ENCODE results near the gene DNAJB2. TPM values are rescaled to one million over a fixed set of nuclear protein-coding genes. Genes with fewer than 3 reads are reported as not detected.

Gene DNAJB2
- total and polyA plus RNA-seq, 2 experiments from 2014 or later = 19.4 to 47.4 TPM

DNA sequence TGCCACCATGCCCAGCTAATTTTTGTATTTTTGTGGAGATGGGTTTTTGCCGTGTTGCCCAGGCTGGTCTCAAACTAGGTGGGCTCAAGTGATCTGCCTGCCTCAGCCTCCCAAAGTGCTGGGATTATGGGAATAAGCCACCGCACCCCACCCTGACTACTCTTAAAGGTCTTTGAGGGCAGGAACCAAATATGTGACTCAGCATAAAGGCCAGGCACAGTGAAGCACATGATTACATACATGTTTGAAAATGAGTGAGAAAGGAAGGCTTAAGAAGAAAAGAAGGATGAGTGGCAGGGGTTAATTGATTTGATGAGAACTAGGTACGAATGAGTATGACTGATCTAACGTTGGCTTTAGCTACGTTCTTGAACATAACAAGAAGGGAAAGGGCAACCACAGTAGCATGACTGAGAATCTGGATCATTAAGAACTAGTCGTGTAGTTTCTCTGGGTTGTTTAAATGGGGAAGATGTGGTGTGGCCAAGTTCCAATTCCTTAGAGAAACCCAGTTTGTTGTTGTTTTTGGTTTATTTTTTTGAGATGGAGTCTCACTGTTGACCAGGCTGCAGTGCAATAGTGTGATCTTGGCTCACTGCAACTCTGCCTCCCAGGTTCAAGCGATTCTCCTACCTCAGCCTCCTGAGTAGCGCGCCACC is 46.6 kb downstream of the DNAJB2 start:
- H2AFZ ChIP-seq = no peak overlapping the region
- no peaks in the 10 kb centered on the region for H3K36me3 ChIP-seq (replicated peaks; ENCODE audit: insufficient read depth, low read depth)
- no peaks in the 10 kb centered on the region for H3K4me1 ChIP-seq (ENCODE audit: insufficient read depth)
- WGBS (ENCODE audit: low lambda C conversion rate, missing lambda C conversion rate) = 77% methylated on average over 9 of the region's 9 CpGs
- TF ChIP-seq EZH2phosphoT487 (IDR thresholded peaks at IDR 0.05; ENCODE audit: low read depth, severe bottlenecking, unreplicated experiment) (no peak), CTCF (IDR thresholded peaks at IDR 0.05; ENCODE audit: poor library complexity) (no peak), EZH2 (IDR thresholded peaks at IDR 0.05; ENCODE audit: borderline replicate concordance) (no peak)
- no peaks in the 10 kb centered on the region for H3K79me2 ChIP-seq
- H3K9me3 ChIP-seq (ENCODE audit: low read depth) = no peaks in the 10 kb centered on the region
- no peak overlapping the region for H3K4me3 ChIP-seq
- no peaks in the 10 kb centered on the region for H3K9me2 ChIP-seq (replicated peaks; ENCODE audit: insufficient read depth)
- no peak for DNase-seq (ENCODE audit: low spot score)
- H3K27ac ChIP-seq = no peak overlapping the region
- peaks cover 45% of the 10 kb centered on the region for H3K27me3 ChIP-seq
- no peaks in the 10 kb centered on the region for H4K20me1 ChIP-seq (ENCODE audit: insufficient read depth, poor library complexity, severe bottlenecking)
- H3K4me2 ChIP-seq = no peak overlapping the region

- no peaks in the 10 kb centered on the region for H3K9me3 ChIP-seq (ENCODE audit: low read depth)
- 60% methylated on average over 2 of the region's 2 CpGs for WGBS (ENCODE audit: low lambda C conversion rate, missing lambda C conversion rate)
- no peaks in the 10 kb centered on the region for H3K79me2 ChIP-seq
- H2AFZ ChIP-seq = no peak overlapping the region
- no peak overlapping the region for H3K4me2 ChIP-seq
- H3K27ac ChIP-seq = no peak overlapping the region
- H3K4me1 ChIP-seq (ENCODE audit: insufficient read depth) = no peaks in the 10 kb centered on the region
- no peak for DNase-seq (ENCODE audit: low spot score)
- no peak for TF ChIP-seq EZH2phosphoT487 (IDR thresholded peaks at IDR 0.05; ENCODE audit: low read depth, severe bottlenecking, unreplicated experiment)
- no peak for TF ChIP-seq EZH2 (IDR thresholded peaks at IDR 0.05; ENCODE audit: borderline replicate concordance)
- TF ChIP-seq CTCF (IDR thresholded peaks at IDR 0.05; ENCODE audit: poor library complexity) = no peak
- peaks cover 52% of the 10 kb centered on the region for H3K27me3 ChIP-seq
- H4K20me1 ChIP-seq (ENCODE audit: insufficient read depth, poor library complexity, severe bottlenecking) = no peaks in the 10 kb centered on the region
- no peaks in the 10 kb centered on the region for H3K36me3 ChIP-seq (replicated peaks; ENCODE audit: insufficient read depth, low read depth)
- no peak overlapping the region for H3K4me3 ChIP-seq
- no peaks in the 10 kb centered on the region for H3K9me2 ChIP-seq (replicated peaks; ENCODE audit: insufficient read depth)
Observed at GRCh38 chr2:219327719-219328118, 48.6 kb downstream of the DNAJB2 start.

- Histone ChIP-seq H4K20me1 (ENCODE audit: insufficient read depth, poor library complexity, severe bottlenecking) (no peaks in the 10 kb centered on the region), H3K27ac (no peak overlapping the region), H2AFZ (no peak overlapping the region), H3K36me3 (replicated peaks; ENCODE audit: insufficient read depth, low read depth) (no peaks in the 10 kb centered on the region), H3K4me1 (ENCODE audit: insufficient read depth) (no peaks in the 10 kb centered on the region), H3K27me3 (peaks cover 67% of the 10 kb centered on the region), H3K9me2 (replicated peaks; ENCODE audit: insufficient read depth) (no peaks in the 10 kb centered on the region), H3K79me2 (no peaks in the 10 kb centered on the region), H3K4me3 (no peak overlapping the region), H3K9me3 (ENCODE audit: low read depth) (no peaks in the 10 kb centered on the region), H3K4me2 (no peak overlapping the region)
- peak; percentile 66 for DNase-seq (ENCODE audit: low spot score)
- TF ChIP-seq EZH2phosphoT487 (IDR thresholded peaks at IDR 0.05; ENCODE audit: low read depth, severe bottlenecking, unreplicated experiment) (no peak), EZH2 (IDR thresholded peaks at IDR 0.05; ENCODE audit: borderline replicate concordance) (no peak), CTCF (IDR thresholded peaks at IDR 0.05; ENCODE audit: poor library complexity) (no peak)
- 16% methylated on average over 39 of the region's 39 CpGs for WGBS (ENCODE audit: low lambda C conversion rate, missing lambda C conversion rate)
Observed at GRCh38 chr2:219331560-219332213, 52.5 kb downstream of the DNAJB2 start.

Measured in hepatocyte (in vitro differentiated cells).